ENCODE measurements around the gene THAP11.

THAP11 gene

GRCh38 chr16:67883146-67883871, 41.2 kb downstream of the THAP11 start:
- no peak overlapping the region for H3K27ac ChIP-seq (ENCODE audit: low read depth, low read length, severe bottlenecking)
- peaks cover 78% of the 10 kb centered on the region for H3K36me3 ChIP-seq (ENCODE audit: control insufficient read depth, insufficient read depth, low read length)

GRCh38 chr16:67883872-67884261, 41.7 kb downstream of the THAP11 start:
- Histone ChIP-seq H3K9me3 (ENCODE audit: control insufficient read depth, low read length) (no peaks in the 10 kb centered on the region), H3K27ac (ENCODE audit: low read depth, low read length, severe bottlenecking) (no peak overlapping the region), H3K4me3 (ENCODE audit: extremely low read depth, insufficient read depth, low read length, poor library complexity, severe bottlenecking) (no peak overlapping the region), H3K4me1 (ENCODE audit: control insufficient read depth, insufficient read depth, low read length, poor library complexity, severe bottlenecking) (peaks cover 9% of the 10 kb centered on the region), H3K36me3 (ENCODE audit: control insufficient read depth, insufficient read depth, low read length) (peaks cover 72% of the 10 kb centered on the region)
- WGBS, 2 experiments (ENCODE audit: insufficient coverage in 2 of 2) = 47 to 64% methylated on average over 7 to 11 of the region's 11 CpGs

More at GRCh38 chr16:67883146-67883871, 41.2 kb downstream of the THAP11 start:
- Histone ChIP-seq H3K4me3 (ENCODE audit: extremely low read depth, insufficient read depth, low read length, poor library complexity, severe bottlenecking) (no peak overlapping the region), H3K9me3 (ENCODE audit: control insufficient read depth, low read length) (no peaks in the 10 kb centered on the region), H3K4me1 (ENCODE audit: control insufficient read depth, insufficient read depth, low read length, poor library complexity, severe bottlenecking) (peaks cover 9% of the 10 kb centered on the region)
- 80 to 92% methylated on average over 3 to 4 of the region's 6 CpGs for WGBS, 2 experiments (ENCODE audit: insufficient coverage in 2 of 2)

- no peaks in the 10 kb centered on the region for H3K9me3 ChIP-seq (ENCODE audit: control insufficient read depth, low read length)
- no peak within 1 kb of the TSS for H3K27ac ChIP-seq (ENCODE audit: low read depth, low read length, severe bottlenecking)
- H3K4me3 ChIP-seq (ENCODE audit: extremely low read depth, insufficient read depth, low read length, poor library complexity, severe bottlenecking) = no peak within 1 kb of the TSS
- peaks cover 9% of the 10 kb centered on the region for H3K4me1 ChIP-seq (ENCODE audit: control insufficient read depth, insufficient read depth, low read length, poor library complexity, severe bottlenecking)
- peaks cover 64% of the 10 kb centered on the region for H3K36me3 ChIP-seq (ENCODE audit: control insufficient read depth, insufficient read depth, low read length)
- 11 to 26% methylated on average over 18 to 21 of the region's 22 CpGs for WGBS, 2 experiments (ENCODE audit: insufficient coverage in 2 of 2)
Observed at GRCh38 chr16:67884684-67885083, 42.6 kb downstream of the THAP11 start, which contains the start of gene NRN1L. Gene NRN1L, plus strand, starts transcription at chr16:67884885. Its CDS starts 19 bp downstream, at chr16:67884904.

- Histone ChIP-seq H3K4me3 (ENCODE audit: extremely low read depth, insufficient read depth, low read length, poor library complexity, severe bottlenecking) (no peak overlapping the region), H3K9me3 (ENCODE audit: control insufficient read depth, low read length) (no peaks in the 10 kb centered on the region), H3K36me3 (ENCODE audit: control insufficient read depth, insufficient read depth, low read length) (peaks cover 56% of the 10 kb centered on the region), H3K4me1 (ENCODE audit: control insufficient read depth, insufficient read depth, low read length, poor library complexity, severe bottlenecking) (peaks cover 9% of the 10 kb centered on the region), H3K27ac (ENCODE audit: low read depth, low read length, severe bottlenecking) (no peak overlapping the region)
- 99% methylated on average over 10 to 11 of the region's 12 CpGs for WGBS, 2 experiments (ENCODE audit: insufficient coverage in 2 of 2)
Observed at GRCh38 chr16:67885545-67885944, 43.4 kb downstream of the THAP11 start.

GRCh38 chr16:67885976-67886375, 43.9 kb downstream of the THAP11 start:
- WGBS, 2 experiments (ENCODE audit: insufficient coverage in 2 of 2) = 94 to 96% methylated on average over 16 to 17 of the region's 19 CpGs
- H3K36me3 ChIP-seq (ENCODE audit: control insufficient read depth, insufficient read depth, low read length) = peaks cover 52% of the 10 kb centered on the region

GRCh38 chr16:67886387-67886786, 44.3 kb downstream of the THAP11 start:
- Histone ChIP-seq H3K4me1 (ENCODE audit: control insufficient read depth, insufficient read depth, low read length, poor library complexity, severe bottlenecking) (peaks cover 9% of the 10 kb centered on the region), H3K27ac (ENCODE audit: low read depth, low read length, severe bottlenecking) (no peak overlapping the region), H3K9me3 (ENCODE audit: control insufficient read depth, low read length) (no peaks in the 10 kb centered on the region), H3K36me3 (ENCODE audit: control insufficient read depth, insufficient read depth, low read length) (peaks cover 48% of the 10 kb centered on the region), H3K4me3 (ENCODE audit: extremely low read depth, insufficient read depth, low read length, poor library complexity, severe bottlenecking) (no peak overlapping the region)
- WGBS, 2 experiments (ENCODE audit: insufficient coverage in 2 of 2) = 83 to 96% methylated on average over 4 of the region's 5 CpGs

More at GRCh38 chr16:67885976-67886375, 43.9 kb downstream of the THAP11 start:
- Histone ChIP-seq H3K4me1 (ENCODE audit: control insufficient read depth, insufficient read depth, low read length, poor library complexity, severe bottlenecking) (peaks cover 9% of the 10 kb centered on the region), H3K4me3 (ENCODE audit: extremely low read depth, insufficient read depth, low read length, poor library complexity, severe bottlenecking) (no peak overlapping the region), H3K9me3 (ENCODE audit: control insufficient read depth, low read length) (no peaks in the 10 kb centered on the region), H3K27ac (ENCODE audit: low read depth, low read length, severe bottlenecking) (no peak overlapping the region)

GRCh38 chr16:67888331-67888730, 46.2 kb downstream of the THAP11 start:
- Histone ChIP-seq H3K36me3 (ENCODE audit: control insufficient read depth, insufficient read depth, low read length) (peaks cover 33% of the 10 kb centered on the region), H3K9me3 (ENCODE audit: control insufficient read depth, low read length) (no peaks in the 10 kb centered on the region), H3K4me1 (ENCODE audit: control insufficient read depth, insufficient read depth, low read length, poor library complexity, severe bottlenecking) (peaks cover 9% of the 10 kb centered on the region), H3K27ac (ENCODE audit: low read depth, low read length, severe bottlenecking) (no peak overlapping the region), H3K4me3 (ENCODE audit: extremely low read depth, insufficient read depth, low read length, poor library complexity, severe bottlenecking) (no peak overlapping the region)
- 95% methylated on average over 3 of the region's 3 CpGs; no CpG with 5 or more reads in 1 of the 2 experiments for WGBS, 2 experiments (ENCODE audit: insufficient coverage in 2 of 2)

GRCh38 chr16:67892375-67892774, 50.3 kb downstream of the THAP11 start:
- H3K4me3 ChIP-seq (ENCODE audit: extremely low read depth, insufficient read depth, low read length, poor library complexity, severe bottlenecking) = peak overlapping the region; percentile 93
- peaks cover 4% of the 10 kb centered on the region for H3K36me3 ChIP-seq (ENCODE audit: control insufficient read depth, insufficient read depth, low read length)
- H3K4me1 ChIP-seq (ENCODE audit: control insufficient read depth, insufficient read depth, low read length, poor library complexity, severe bottlenecking) = peaks cover 6% of the 10 kb centered on the region
- H3K27ac ChIP-seq (ENCODE audit: low read depth, low read length, severe bottlenecking) = no peak overlapping the region
- WGBS, 2 experiments (ENCODE audit: insufficient coverage in 2 of 2) = 70% methylated on average over 2 of the region's 5 CpGs; no CpG with 5 or more reads in 1 of the 2 experiments
- H3K9me3 ChIP-seq (ENCODE audit: control insufficient read depth, low read length) = no peaks in the 10 kb centered on the region

- Histone ChIP-seq H3K27ac (ENCODE audit: low read depth, low read length, severe bottlenecking) (peak within 1 kb of the TSS; percentile 89), H3K36me3 (ENCODE audit: control insufficient read depth, insufficient read depth, low read length) (peaks cover 4% of the 10 kb centered on the region), H3K4me1 (ENCODE audit: control insufficient read depth, insufficient read depth, low read length, poor library complexity, severe bottlenecking) (peaks cover 6% of the 10 kb centered on the region), H3K4me3 (ENCODE audit: extremely low read depth, insufficient read depth, low read length, poor library complexity, severe bottlenecking) (peak within 1 kb of the TSS; percentile 93), H3K9me3 (ENCODE audit: control insufficient read depth, low read length) (no peaks in the 10 kb centered on the region)
- 0% methylated on average over 57 to 82 of the region's 90 CpGs for WGBS, 2 experiments (ENCODE audit: insufficient coverage in 2 of 2)
Observed at GRCh38 chr16:67892899-67893742, 51.0 kb downstream of the THAP11 start, which contains the start of gene PSKH1. Gene PSKH1, plus strand, starts transcription at chr16:67893254. Its CDS starts 15,496 bp downstream, at chr16:67908750.
